ENCODE data around the gene FAM83D.
"Not testable (repeated sequence)": the region's sequence is repeated elsewhere in the genome, so short reads cannot be mapped to it uniquely, and the experiment has no call there.

The FAM83D gene

GRCh38 chr20:38953630-38954340, 27.6 kb downstream of the FAM83D start:
- no peak overlapping the region for H3K4me3 ChIP-seq (ENCODE audit: low read length)
- TF ChIP-seq CTCF (IDR thresholded peaks at IDR 0.05; ENCODE audit: insufficient read depth, low read depth, low read length, missing control alignments), result no peak
- no peak for DNase-seq (ENCODE audit: low read depth)

- no peak for DNase-seq (ENCODE audit: low read depth)
- H3K4me3 ChIP-seq (ENCODE audit: low read length), result no peak overlapping the region
- no peak for TF ChIP-seq CTCF (IDR thresholded peaks at IDR 0.05; ENCODE audit: insufficient read depth, low read depth, low read length, missing control alignments)
Measured at GRCh38 chr20:38957235-38957876, 31.1 kb downstream of the FAM83D start.

- no peak for DNase-seq (ENCODE audit: low read depth)
- H3K4me3 ChIP-seq (ENCODE audit: low read length), result no peak overlapping the region
- TF ChIP-seq CTCF (IDR thresholded peaks at IDR 0.05; ENCODE audit: insufficient read depth, low read depth, low read length, missing control alignments), result no peak
Measured at GRCh38 chr20:38957915-38958485, 31.8 kb downstream of the FAM83D start.

GRCh38 chr20:38960187-38960687, 34.0 kb downstream of the FAM83D start:
- DNase-seq (ENCODE audit: low read depth); H3K4me3 ChIP-seq (ENCODE audit: low read length): not testable (repeated sequence)

GRCh38 chr20:38961530-38962043, 35.4 kb downstream of the FAM83D start:
- no peak for DNase-seq (ENCODE audit: low read depth)
- peak overlapping the region; percentile 91 for H3K4me3 ChIP-seq (ENCODE audit: low read length)
- TF ChIP-seq CTCF (IDR thresholded peaks at IDR 0.05; ENCODE audit: insufficient read depth, low read depth, low read length, missing control alignments), result no peak

- DNase-seq (ENCODE audit: low read depth), result peak; percentile 98
- TF ChIP-seq CTCF (IDR thresholded peaks at IDR 0.05; ENCODE audit: insufficient read depth, low read depth, low read length, missing control alignments), result peak; percentile 59
Measured at GRCh38 chr20:38962044-38962927, 36.1 kb downstream of the FAM83D start, which contains the start of gene DHX35. Gene DHX35, plus strand, starts transcription at chr20:38962344. Its CDS starts 24 bp downstream, at chr20:38962368.

More at GRCh38 chr20:38962044-38962927, 36.1 kb downstream of the FAM83D start, which contains the start of gene DHX35:
- H3K4me3 ChIP-seq (ENCODE audit: low read length), result peak within 1 kb of the TSS; percentile 91
